ENCODE measurements around the gene IL1B.

- TF ChIP-seq EZH2phosphoT487 (conservative IDR thresholded peaks at IDR 0.05; ENCODE audit: low read length) (no peak), CTCF (IDR thresholded peaks at IDR 0.05; ENCODE audit: insufficient read depth, low read length, poor library complexity, severe bottlenecking) (no peak)
Observed at GRCh38 chr2:112880091-112880531, 43.5 kb upstream of the IL1B start.
